SK-N-SH (cell line): ENCODE measurements around the gene INO80C.

Source experiments
- CTCF ChIP-seq: fragments of 200-600 bp; sonication (generic); IDR thresholded peaks from 2 replicates; pipeline ENCODE4 v1.6.1; 2017; ENCODE audit warnings: antibody characterized with exemption, mild to moderate bottlenecking, moderate library complexity
- EZH2phosphoT487 ChIP-seq: fragments of 200-600 bp; sonication (generic); IDR thresholded peaks from 2 replicates; pipeline ENCODE4 v1.6.1; 2017; ENCODE audit warnings: low read depth, mixed run types, mild to moderate bottlenecking, antibody characterized with exemption, moderate library complexity, borderline replicate concordance
- GATA2 ChIP-seq: sonication (generic); formaldehyde crosslinking; IDR thresholded peaks from 2 replicates; pipeline ENCODE4 v1.5.0; 2020; ENCODE audit warnings: mild to moderate bottlenecking, missing genetic modification reagents
- JUND ChIP-seq: IDR thresholded peaks from 2 replicates; pipeline ENCODE4 v1.4.0; 2012
- MXI1 ChIP-seq: IDR thresholded peaks from 2 replicates; pipeline ENCODE4 v1.6.1; 2012; ENCODE audit warnings: mild to moderate bottlenecking, low read depth, low read length, improper control_type of control experiment
- RXRA ChIP-seq: IDR thresholded peaks from 2 replicates; pipeline ENCODE4 v1.4.0; 2012; ENCODE audit warnings: low read depth, mild to moderate bottlenecking, borderline replicate concordance
- TAF1 ChIP-seq: IDR thresholded peaks from 2 replicates; pipeline ENCODE4 v1.6.1; 2012; ENCODE audit warnings: low read depth, mild to moderate bottlenecking, low read length, moderate library complexity, borderline replicate concordance
- ZBTB33 ChIP-seq: IDR thresholded peaks from 2 replicates; pipeline ENCODE4 v1.4.0; 2012; ENCODE audit warnings: low read depth, borderline replicate concordance

- TF ChIP-seq CTCF: no peak
- no peak for TF ChIP-seq MXI1
- TF ChIP-seq EZH2phosphoT487: no peak
- no peak for TF ChIP-seq RXRA
- TF ChIP-seq JUND: no peak
- no peak for TF ChIP-seq TAF1
- TF ChIP-seq GATA2 (CRISPR knock-in tag): no peak
- TF ChIP-seq ZBTB33: no peak
These were observed 2.4 kb upstream of the INO80C start for GRCh38 chr18:35500113-35500512.
